ENCODE results near the gene PSMD3.
A peak's percentile ranks its signal among the peaks of the same experiment; 100 is the strongest.

Gene PSMD3

DNA sequence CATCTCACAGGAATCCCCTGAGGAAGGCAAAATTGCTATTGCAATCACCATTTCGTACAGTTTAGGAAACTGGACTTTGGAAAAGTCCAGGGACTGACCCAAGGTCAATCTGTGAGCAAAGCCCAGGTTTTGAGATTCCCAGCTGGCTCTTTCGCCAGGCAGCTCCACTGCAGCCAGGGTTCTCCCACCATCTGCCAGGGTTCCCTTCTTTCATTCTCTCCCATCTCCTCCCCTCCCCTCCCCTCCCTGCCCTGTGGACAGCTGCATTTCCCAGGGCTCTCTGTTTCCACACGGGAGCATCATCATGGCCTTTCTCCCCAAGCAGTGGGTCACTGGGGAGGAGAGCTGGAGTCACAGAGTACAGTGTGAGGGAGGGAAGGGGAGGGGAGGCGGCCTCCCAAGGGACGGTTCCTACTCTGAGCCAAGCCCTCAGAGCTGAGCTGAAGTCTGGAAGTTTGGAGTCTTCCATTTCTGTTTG lies 29.7 kb upstream of the PSMD3 start:
- TF ChIP-seq POLR2A (IDR thresholded peaks at IDR 0.05; ENCODE audit: low read length) = no peak
- no peak for TF ChIP-seq GATA1 (IDR thresholded peaks at IDR 0.05; ENCODE audit: low read depth, low read length)
- no peak for DNase-seq

DNA sequence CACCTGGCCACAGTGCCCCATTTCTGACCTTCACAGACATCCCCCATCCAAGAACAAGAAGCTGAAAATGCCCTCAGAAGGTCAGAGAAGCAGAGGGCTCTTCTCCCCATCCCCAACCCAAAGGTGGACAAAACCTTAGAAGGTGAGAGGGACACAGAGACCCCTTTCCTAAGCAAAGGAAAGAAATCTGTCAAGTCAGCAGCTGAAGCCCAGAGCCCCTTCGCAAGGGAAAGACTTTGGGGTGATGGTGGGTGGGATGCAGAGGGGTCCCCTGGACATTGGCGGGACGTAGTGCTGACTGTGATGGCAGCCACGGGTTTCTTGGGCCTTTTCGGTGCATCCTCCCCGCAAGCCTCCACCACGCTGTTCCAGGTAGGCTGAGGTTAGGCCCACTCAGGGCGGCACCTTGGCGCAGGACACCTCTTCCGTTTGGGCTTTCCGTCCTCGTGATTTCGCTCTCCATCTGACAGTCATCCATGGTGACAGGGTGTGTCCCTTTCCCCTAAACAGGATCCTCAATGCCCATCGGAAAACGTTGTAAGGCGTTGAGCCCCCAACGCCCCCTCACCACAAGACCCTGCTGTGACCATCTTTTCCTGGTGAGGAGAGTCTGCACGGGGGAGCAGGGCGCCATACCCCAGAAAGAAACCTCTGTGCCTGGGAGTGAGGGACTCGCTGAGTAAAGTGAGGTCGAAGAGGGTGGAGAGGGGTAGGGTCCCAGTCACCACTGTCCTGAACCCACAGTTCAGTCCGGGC lies 28.5 kb upstream of the PSMD3 start:
- no peak for TF ChIP-seq POLR2A (IDR thresholded peaks at IDR 0.05; ENCODE audit: low read length)
- peak in 1 of 2 experiments; percentile 30 for DNase-seq

- DNase-seq = peak; percentile 97 to 98
- TF ChIP-seq GATA1 (IDR thresholded peaks at IDR 0.05; ENCODE audit: low read depth, low read length) (no peak), POLR2A (IDR thresholded peaks at IDR 0.05; ENCODE audit: low read length) (no peak)
Observed at GRCh38 chr17:39952680-39953470, 27.7 kb upstream of the PSMD3 start.

GRCh38 chr17:39953471-39953888 lies 27.1 kb upstream of the PSMD3 start:
- no peak for DNase-seq
- TF ChIP-seq POLR2A (IDR thresholded peaks at IDR 0.05; ENCODE audit: low read length) (no peak), GATA1 (IDR thresholded peaks at IDR 0.05; ENCODE audit: low read depth, low read length) (no peak)

DNA sequence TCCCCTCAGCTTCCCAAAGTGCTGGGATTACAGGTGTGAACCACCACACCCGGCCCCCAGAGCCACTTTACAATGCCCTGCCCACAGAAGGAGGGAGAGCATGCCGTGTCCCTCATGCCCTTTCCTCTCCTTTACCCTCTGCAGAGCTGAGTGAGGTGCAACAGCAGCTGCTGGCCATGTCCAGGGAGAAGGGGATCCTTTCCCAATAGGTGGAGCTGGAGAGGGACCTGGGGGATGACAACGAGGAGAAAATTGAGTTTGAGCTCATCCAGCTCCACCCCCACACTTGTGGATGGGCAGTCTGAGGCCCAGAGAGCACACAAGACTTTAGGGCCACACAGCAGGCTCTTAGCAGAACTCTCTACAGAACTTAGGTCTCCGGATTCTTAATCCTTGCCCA lies 25.7 kb upstream of the PSMD3 start:
- no peak for TF ChIP-seq GATA1 (IDR thresholded peaks at IDR 0.05; ENCODE audit: low read depth, low read length)
- TF ChIP-seq POLR2A (IDR thresholded peaks at IDR 0.05; ENCODE audit: low read length) = no peak
- no peak for DNase-seq

DNA sequence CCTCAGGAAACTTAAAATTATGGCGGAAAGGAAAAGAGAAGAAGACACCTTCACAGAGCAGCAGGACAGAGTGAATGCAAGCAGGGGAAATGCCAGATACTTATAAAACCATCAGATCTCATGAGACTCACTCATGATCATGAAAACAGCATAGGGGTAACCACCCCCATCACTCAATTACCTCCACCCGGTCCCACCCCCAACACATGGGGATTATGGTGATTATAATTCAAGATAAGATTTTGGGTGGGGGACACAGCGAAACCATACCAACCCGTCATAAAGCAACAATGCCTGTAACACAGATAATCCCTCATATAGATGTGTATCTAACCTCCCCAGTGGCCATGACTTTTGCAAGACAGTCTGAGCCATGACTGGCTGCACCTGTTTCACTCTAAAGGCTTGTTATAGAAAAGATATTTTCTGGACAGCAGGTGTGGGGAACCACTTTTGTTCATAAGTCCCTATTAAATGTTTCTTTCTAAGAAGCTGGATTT lies 24.8 kb upstream of the PSMD3 start:
- DNase-seq = peak; percentile 18 to 67
- TF ChIP-seq POLR2A (IDR thresholded peaks at IDR 0.05; ENCODE audit: low read length) = no peak
- no peak for TF ChIP-seq GATA1 (IDR thresholded peaks at IDR 0.05; ENCODE audit: low read depth, low read length)

GRCh38 chr17:39960524-39961041 lies 20.0 kb upstream of the PSMD3 start:
- TF ChIP-seq POLR2A (IDR thresholded peaks at IDR 0.05; ENCODE audit: low read length) (no peak), GATA1 (IDR thresholded peaks at IDR 0.05; ENCODE audit: low read depth, low read length) (no peak)
- no peak for DNase-seq

DNA sequence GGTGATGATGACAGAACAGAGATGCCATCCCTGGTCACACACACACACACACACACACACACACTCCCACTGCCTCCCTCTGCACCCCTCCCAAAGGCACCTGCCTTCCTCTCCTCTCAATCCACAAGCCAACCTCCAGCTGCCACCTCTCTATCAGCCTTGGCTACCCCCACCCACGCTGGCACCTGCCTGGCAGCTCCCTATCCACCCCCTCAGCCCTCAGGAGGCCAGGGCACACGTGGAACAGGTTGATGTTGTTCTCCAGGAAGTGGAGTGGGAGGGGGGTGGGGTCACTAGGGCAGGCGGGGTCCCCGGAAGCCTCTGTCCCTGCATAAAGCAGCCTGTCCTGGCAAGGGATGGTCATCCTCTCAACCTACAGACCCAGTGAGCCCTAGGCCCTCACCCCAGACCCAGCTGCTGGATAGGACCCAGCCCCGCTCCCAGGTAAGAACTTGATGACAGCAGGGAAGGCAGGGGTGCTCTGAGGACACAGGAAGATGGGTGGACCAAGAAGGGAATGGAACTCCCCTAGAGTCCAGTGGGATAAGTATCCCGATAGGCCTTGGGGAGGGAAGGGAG lies 17.9 kb upstream of the PSMD3 start, which contains the start of gene GSDMA:
TSS of gene GSDMA (plus strand) at position 363 of the 579 bp plus-strand sequence. CDS start 2,684 bp downstream, outside the sequence.
- DNase-seq = no peak
- no peak for TF ChIP-seq GATA1 (IDR thresholded peaks at IDR 0.05; ENCODE audit: low read depth, low read length)
- TF ChIP-seq POLR2A (IDR thresholded peaks at IDR 0.05; ENCODE audit: low read length) = no peak

- no peak for DNase-seq
- no peak for TF ChIP-seq GATA1 (IDR thresholded peaks at IDR 0.05; ENCODE audit: low read depth, low read length)
- TF ChIP-seq POLR2A (IDR thresholded peaks at IDR 0.05; ENCODE audit: low read length) = no peak
Observed at GRCh38 chr17:39963829-39964228, 16.8 kb upstream of the PSMD3 start.

DNA sequence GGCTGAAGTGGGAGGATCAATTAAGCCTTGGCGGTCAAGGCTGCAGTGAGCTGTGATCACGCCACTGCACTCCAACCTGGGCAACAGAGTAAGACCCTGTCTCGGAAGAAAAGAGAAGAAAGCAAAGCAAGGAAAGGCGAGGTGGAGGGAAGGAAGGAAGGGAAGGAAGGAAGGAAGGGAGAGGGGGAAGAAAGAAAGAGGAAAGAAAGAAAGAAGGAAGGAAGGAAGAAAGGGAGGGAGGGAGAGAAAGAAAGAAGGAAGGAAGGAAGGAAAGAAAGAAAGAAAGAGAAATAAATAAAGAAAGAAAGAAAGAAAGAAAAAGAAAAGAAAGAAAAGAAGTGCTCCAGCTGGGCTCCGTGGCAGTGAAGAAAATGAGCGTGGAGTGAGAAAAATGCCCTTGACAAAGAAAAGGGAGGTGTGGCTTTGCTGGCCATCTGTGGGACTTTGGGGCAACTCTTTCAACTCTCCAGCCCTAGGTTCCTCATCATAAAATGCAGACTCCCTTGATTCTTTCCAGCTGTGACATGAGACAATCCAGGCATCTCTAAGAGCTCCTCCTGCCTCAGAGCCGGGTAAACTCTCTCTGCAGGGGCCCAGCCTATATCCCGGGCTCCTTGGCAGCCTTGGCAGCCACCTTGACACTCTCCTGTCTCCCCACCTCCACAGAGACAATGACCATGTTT lies 15.4 kb upstream of the PSMD3 start:
- TF ChIP-seq POLR2A (IDR thresholded peaks at IDR 0.05; ENCODE audit: low read length) (no peak), GATA1 (IDR thresholded peaks at IDR 0.05; ENCODE audit: low read depth, low read length) (no peak)
- DNase-seq = no peak

- no peak for DNase-seq
- TF ChIP-seq GATA1 (IDR thresholded peaks at IDR 0.05; ENCODE audit: low read depth, low read length) (no peak), POLR2A (IDR thresholded peaks at IDR 0.05; ENCODE audit: low read length) (no peak)
Observed at GRCh38 chr17:39966771-39967170, 13.8 kb upstream of the PSMD3 start.

DNA sequence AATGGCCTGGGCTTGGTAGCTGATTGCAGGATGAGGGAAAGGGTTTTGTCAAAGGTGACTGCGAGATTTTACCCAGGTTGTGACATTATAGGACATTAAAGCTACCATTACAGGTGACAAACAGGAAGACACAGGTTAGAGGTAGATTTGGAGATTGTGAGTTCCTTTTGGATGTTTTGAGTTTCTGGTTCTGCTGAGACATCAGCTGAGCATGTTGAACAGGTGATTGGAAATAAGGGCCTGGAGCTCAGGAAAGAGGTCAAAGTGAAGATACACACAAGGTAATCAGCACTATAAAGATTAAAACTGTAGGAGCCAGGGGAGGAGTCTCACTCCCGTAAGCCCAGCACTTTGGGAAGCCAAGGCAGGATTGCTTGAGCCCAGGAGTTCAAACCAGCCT lies 11.8 kb upstream of the PSMD3 start:
- no peak for DNase-seq
- TF ChIP-seq GATA1 (IDR thresholded peaks at IDR 0.05; ENCODE audit: low read depth, low read length) = no peak
- TF ChIP-seq POLR2A (IDR thresholded peaks at IDR 0.05; ENCODE audit: low read length) = no peak

DNA sequence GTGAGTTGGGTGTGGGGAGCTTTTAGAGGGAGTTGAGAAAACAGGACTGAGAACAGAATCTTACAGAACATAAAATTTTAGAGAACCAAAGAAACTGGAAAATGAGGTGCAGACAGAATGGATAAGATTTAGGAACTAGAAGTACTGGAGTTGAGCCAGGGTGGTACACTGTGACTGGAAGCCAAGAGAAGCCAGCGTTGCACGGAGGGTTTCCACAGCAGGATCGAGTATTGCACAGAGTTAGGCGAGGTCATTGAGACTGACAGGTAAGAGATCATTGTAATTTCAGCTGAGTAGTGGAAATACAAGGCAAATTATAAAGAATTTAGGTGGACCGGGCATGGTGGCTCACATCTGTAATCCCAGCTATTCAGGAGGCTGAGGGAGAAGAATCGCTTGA lies 11.2 kb upstream of the PSMD3 start:
- no peak for DNase-seq
- no peak for TF ChIP-seq POLR2A (IDR thresholded peaks at IDR 0.05; ENCODE audit: low read length)
- no peak for TF ChIP-seq GATA1 (IDR thresholded peaks at IDR 0.05; ENCODE audit: low read depth, low read length)
